ENCODE measurements around the gene SLC9A1. TPM values are rescaled to one million over a fixed set of nuclear protein-coding genes. Genes with fewer than 3 reads are reported as not detected.

The SLC9A1 gene
- polyA plus RNA-seq, 1 donor (not counting 4 experiments of a cell fraction or from before 2014, with no cell fraction given): 12.4 TPM

GRCh38 chr1:27122652-27123051 lies 32.3 kb downstream of the SLC9A1 start:
- Histone ChIP-seq H3K9ac (ENCODE audit: control insufficient read depth, extremely low read depth, insufficient read depth, low read length) (no peak overlapping the region), H3K4me1 (ENCODE audit: control insufficient read depth, extremely low read depth, insufficient read depth, low read length) (peaks cover 22% of the 10 kb centered on the region), H3K79me2 (ENCODE audit: control insufficient read depth, insufficient read depth, low read length) (peaks cover 69% of the 10 kb centered on the region), H3K4me2 (ENCODE audit: control insufficient read depth, extremely low read depth, insufficient read depth, low read depth, low read length) (peak overlapping the region; percentile 17), H3K9me3 (ENCODE audit: control insufficient read depth, low read depth, low read length) (no peaks in the 10 kb centered on the region), H4K20me1 (ENCODE audit: control insufficient read depth, extremely low read depth, insufficient read depth, low read length) (peaks cover 8% of the 10 kb centered on the region), H3K9me1 (ENCODE audit: control insufficient read depth, extremely low read depth, insufficient read depth, low read length) (peaks cover 3% of the 10 kb centered on the region), H3K27me3 (ENCODE audit: control insufficient read depth, extremely low read depth, insufficient read depth, low read length) (no peaks in the 10 kb centered on the region), H3K36me3 (ENCODE audit: control insufficient read depth in 2 of 2, extremely low read depth in 1 of 2, insufficient read depth in 2 of 2, low read length in 2 of 2) (peaks cover 10 to 22% of the 10 kb centered on the region in 2 experiments), H3K27ac (ENCODE audit: control insufficient read depth, insufficient read depth, low read length) (no peak overlapping the region), H2AFZ (ENCODE audit: control insufficient read depth, low read length) (no peak overlapping the region), H3K4me3 (ENCODE audit: control insufficient read depth in 2 of 3, extremely low read depth in 1 of 3, insufficient read depth in 2 of 3, low read depth in 1 of 3, low read length in 3 of 3) (no peak overlapping the region)
- FAIRE-seq (peak; percentile 66), DNase-seq (ENCODE audit: low read depth, low spot score) (no peak)
- TF ChIP-seq EZH2 (IDR thresholded peaks at IDR 0.05; ENCODE audit: low read length): no peak
- TF ChIP-seq, protein P1, sequence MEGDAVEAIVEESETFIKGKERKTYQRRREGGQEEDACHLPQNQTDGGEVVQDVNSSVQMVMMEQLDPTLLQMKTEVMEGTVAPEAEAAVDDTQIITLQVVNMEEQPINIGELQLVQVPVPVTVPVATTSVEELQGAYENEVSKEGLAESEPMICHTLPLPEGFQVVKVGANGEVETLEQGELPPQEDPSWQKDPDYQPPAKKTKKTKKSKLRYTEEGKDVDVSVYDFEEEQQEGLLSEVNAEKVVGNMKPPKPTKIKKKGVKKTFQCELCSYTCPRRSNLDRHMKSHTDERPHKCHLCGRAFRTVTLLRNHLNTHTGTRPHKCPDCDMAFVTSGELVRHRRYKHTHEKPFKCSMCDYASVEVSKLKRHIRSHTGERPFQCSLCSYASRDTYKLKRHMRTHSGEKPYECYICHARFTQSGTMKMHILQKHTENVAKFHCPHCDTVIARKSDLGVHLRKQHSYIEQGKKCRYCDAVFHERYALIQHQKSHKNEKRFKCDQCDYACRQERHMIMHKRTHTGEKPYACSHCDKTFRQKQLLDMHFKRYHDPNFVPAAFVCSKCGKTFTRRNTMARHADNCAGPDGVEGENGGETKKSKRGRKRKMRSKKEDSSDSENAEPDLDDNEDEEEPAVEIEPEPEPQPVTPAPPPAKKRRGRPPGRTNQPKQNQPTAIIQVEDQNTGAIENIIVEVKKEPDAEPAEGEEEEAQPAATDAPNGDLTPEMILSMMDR (optimal IDR thresholded peaks at IDR 0.05 in 1 of 3, IDR thresholded peaks at IDR 0.05 in 1 of 3, conservative IDR thresholded peaks at IDR 0.05 in 1 of 3; ENCODE audit: extremely low read depth in 1 of 3, insufficient read depth in 2 of 3, low read length in 3 of 3): no peak
- dilution Hi-C loops (cut with MboI; ENCODE audit: extremely low pct_ligation_motif_present, low sequenced_read_pairs): no loop called here

- TF ChIP-seq EZH2 (IDR thresholded peaks at IDR 0.05; ENCODE audit: low read length): no peak
- TF ChIP-seq, protein P1 (optimal IDR thresholded peaks at IDR 0.05 in 1 of 3, IDR thresholded peaks at IDR 0.05 in 1 of 3, conservative IDR thresholded peaks at IDR 0.05 in 1 of 3; ENCODE audit: extremely low read depth in 1 of 3, insufficient read depth in 2 of 3, low read length in 3 of 3): no peak
- dilution Hi-C loops (cut with MboI; ENCODE audit: extremely low pct_ligation_motif_present, low sequenced_read_pairs): no loop called here
- Histone ChIP-seq H3K9me1 (ENCODE audit: control insufficient read depth, extremely low read depth, insufficient read depth, low read length) (peaks cover 5% of the 10 kb centered on the region), H3K4me1 (ENCODE audit: control insufficient read depth, extremely low read depth, insufficient read depth, low read length) (peaks cover 38% of the 10 kb centered on the region), H3K9me3 (ENCODE audit: control insufficient read depth, low read depth, low read length) (no peaks in the 10 kb centered on the region), H4K20me1 (ENCODE audit: control insufficient read depth, extremely low read depth, insufficient read depth, low read length) (peaks cover 14% of the 10 kb centered on the region), H3K9ac (ENCODE audit: control insufficient read depth, extremely low read depth, insufficient read depth, low read length) (no peak overlapping the region), H3K79me2 (ENCODE audit: control insufficient read depth, insufficient read depth, low read length) (peaks cover 70% of the 10 kb centered on the region), H3K27ac (ENCODE audit: control insufficient read depth, insufficient read depth, low read length) (no peak overlapping the region), H3K4me3 (ENCODE audit: control insufficient read depth in 2 of 3, extremely low read depth in 1 of 3, insufficient read depth in 2 of 3, low read depth in 1 of 3, low read length in 3 of 3) (no peak overlapping the region), H3K4me2 (ENCODE audit: control insufficient read depth, extremely low read depth, insufficient read depth, low read depth, low read length) (no peak overlapping the region), H2AFZ (ENCODE audit: control insufficient read depth, low read length) (no peak overlapping the region), H3K36me3 (ENCODE audit: control insufficient read depth in 2 of 2, extremely low read depth in 1 of 2, insufficient read depth in 2 of 2, low read length in 2 of 2) (peaks cover 4 to 20% of the 10 kb centered on the region in 2 experiments), H3K27me3 (ENCODE audit: control insufficient read depth, extremely low read depth, insufficient read depth, low read length) (no peaks in the 10 kb centered on the region)
- no peak for DNase-seq (ENCODE audit: low read depth, low spot score)
- FAIRE-seq: no peak
Observed at GRCh38 chr1:27120854-27121253, 34.1 kb downstream of the SLC9A1 start.

Data from keratinocyte (primary cell).